HepG2 (cell line): ENCODE measurements around the gene EFHD2. TPM values are rescaled to one million over a fixed set of nuclear protein-coding genes. Genes with fewer than 3 reads are reported as not detected.

Experiments
- EEA1 ChIP-seq: sonication (generic); formaldehyde crosslinking; IDR thresholded peaks from 2 replicates; pipeline ENCODE4 v1.5.1; 2020; ENCODE audit warnings: mild to moderate bottlenecking, missing genetic modification reagents, borderline replicate concordance
- SRSF9 ChIP-seq: fragments of 200-400 bp; formaldehyde crosslinking; IDR thresholded peaks from 2 replicates; pipeline ENCODE4 v1.6.1; 2018; ENCODE audit warnings: borderline replicate concordance, mild to moderate bottlenecking, low read depth, low read length; ENCODE audit not compliant: insufficient read depth, poor library complexity, severe bottlenecking
- THAP11 ChIP-seq: IDR thresholded peaks from 2 replicates; pipeline ENCODE4 v1.6.1; 2016; ENCODE audit warnings: missing biosample characterization, missing genetic modification reagents
- ZNF737 ChIP-seq: sonication (generic); formaldehyde crosslinking; IDR thresholded peaks from 2 replicates; pipeline ENCODE4 v1.5.0; 2020; ENCODE audit warnings: missing genetic modification reagents, mild to moderate bottlenecking, borderline replicate concordance
- polyA plus RNA-seq, 8 experiments: library from polyadenylated mRNA; depleted of rRNA in 3 of 8; stranded (reverse) in 7 of 8; unstranded in 1 of 8; fragments of >200 nt; fragmentation: Illumina TruSeq in 4 of 8; extraction: Trizol in 4 of 8; gene quantifications; 2 replicates each; pipeline versions ENCODE4 v1.2.1 to v1.2.3, GENCODE V29; 2011 to 2016; ENCODE audit warnings: low read depth in 4 of 8, missing spikeins in 1 of 8, mixed read lengths in 1 of 8; ENCODE audit not compliant: insufficient read depth in 1 of 8
- total RNA-seq, 5 experiments: library from RNA; depleted of rRNA; stranded (reverse); fragments of >200 nt; fragmentation: Illumina TruSeq; extraction: Trizol; gene quantifications; 2 replicates each; pipeline ENCODE4 v1.2.3, GENCODE V29; 2016; ENCODE audit warnings: low read depth in 1 of 5
- TF ChIP-seq, protein P1 (sequence below): sonication (generic); formaldehyde crosslinking; IDR thresholded peaks from 2 replicates; pipeline ENCODE4 v1.5.1; 2020; ENCODE audit warnings: mild to moderate bottlenecking, missing genetic modification reagents, borderline replicate concordance
- TF ChIP-seq, protein P2 (sequence below): sonication (generic); formaldehyde crosslinking; IDR thresholded peaks from 2 replicates; pipeline ENCODE4 v1.5.1; 2020; ENCODE audit warnings: missing genetic modification reagents, mild to moderate bottlenecking, borderline replicate concordance
- TF ChIP-seq, protein P3 (sequence below): IDR thresholded peaks from 2 replicates; pipeline ENCODE4 v1.6.1; 2016; ENCODE audit warnings: low read depth

Gene EFHD2
- total and polyA plus RNA-seq, 2 of the 13 experiments (the other 11 are each of a cell fraction or from before 2014, with no cell fraction given), result 9.4 to 12.7 TPM

DNA sequence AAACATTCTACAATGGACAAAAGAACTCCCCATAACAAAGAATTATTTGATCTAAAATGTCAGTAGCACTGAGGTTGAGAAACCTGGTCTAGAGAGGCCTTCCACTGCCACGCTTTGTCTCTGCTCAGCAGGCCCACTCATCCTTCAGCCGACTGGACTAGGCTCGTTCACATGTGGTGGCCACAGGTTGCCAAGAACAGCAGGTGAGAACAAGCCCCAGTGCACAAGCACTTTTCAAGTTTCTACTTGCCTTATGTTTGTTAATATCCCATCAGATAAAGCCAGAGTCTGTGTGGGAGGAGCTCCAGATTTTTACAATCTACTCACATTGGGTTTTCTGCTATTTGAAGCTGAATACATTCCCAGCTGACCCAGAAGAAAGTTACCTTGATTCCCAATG is 9.1 kb upstream of the EFHD2 start (continued):
- TF ChIP-seq, protein P1, sequence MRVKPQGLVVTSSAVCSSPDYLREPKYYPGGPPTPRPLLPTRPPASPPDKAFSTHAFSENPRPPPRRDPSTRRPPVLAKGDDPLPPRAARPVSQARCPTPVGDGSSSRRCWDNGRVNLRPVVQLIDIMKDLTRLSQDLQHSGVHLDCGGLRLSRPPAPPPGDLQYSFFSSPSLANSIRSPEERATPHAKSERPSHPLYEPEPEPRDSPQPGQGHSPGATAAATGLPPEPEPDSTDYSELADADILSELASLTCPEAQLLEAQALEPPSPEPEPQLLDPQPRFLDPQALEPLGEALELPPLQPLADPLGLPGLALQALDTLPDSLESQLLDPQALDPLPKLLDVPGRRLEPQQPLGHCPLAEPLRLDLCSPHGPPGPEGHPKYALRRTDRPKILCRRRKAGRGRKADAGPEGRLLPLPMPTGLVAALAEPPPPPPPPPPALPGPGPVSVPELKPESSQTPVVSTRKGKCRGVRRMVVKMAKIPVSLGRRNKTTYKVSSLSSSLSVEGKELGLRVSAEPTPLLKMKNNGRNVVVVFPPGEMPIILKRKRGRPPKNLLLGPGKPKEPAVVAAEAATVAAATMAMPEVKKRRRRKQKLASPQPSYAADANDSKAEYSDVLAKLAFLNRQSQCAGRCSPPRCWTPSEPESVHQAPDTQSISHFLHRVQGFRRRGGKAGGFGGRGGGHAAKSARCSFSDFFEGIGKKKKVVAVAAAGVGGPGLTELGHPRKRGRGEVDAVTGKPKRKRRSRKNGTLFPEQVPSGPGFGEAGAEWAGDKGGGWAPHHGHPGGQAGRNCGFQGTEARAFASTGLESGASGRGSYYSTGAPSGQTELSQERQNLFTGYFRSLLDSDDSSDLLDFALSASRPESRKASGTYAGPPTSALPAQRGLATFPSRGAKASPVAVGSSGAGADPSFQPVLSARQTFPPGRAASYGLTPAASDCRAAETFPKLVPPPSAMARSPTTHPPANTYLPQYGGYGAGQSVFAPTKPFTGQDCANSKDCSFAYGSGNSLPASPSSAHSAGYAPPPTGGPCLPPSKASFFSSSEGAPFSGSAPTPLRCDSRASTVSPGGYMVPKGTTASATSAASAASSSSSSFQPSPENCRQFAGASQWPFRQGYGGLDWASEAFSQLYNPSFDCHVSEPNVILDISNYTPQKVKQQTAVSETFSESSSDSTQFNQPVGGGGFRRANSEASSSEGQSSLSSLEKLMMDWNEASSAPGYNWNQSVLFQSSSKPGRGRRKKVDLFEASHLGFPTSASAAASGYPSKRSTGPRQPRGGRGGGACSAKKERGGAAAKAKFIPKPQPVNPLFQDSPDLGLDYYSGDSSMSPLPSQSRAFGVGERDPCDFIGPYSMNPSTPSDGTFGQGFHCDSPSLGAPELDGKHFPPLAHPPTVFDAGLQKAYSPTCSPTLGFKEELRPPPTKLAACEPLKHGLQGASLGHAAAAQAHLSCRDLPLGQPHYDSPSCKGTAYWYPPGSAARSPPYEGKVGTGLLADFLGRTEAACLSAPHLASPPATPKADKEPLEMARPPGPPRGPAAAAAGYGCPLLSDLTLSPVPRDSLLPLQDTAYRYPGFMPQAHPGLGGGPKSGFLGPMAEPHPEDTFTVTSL (CRISPR knock-in tag), result no peak
- TF ChIP-seq, protein P2, sequence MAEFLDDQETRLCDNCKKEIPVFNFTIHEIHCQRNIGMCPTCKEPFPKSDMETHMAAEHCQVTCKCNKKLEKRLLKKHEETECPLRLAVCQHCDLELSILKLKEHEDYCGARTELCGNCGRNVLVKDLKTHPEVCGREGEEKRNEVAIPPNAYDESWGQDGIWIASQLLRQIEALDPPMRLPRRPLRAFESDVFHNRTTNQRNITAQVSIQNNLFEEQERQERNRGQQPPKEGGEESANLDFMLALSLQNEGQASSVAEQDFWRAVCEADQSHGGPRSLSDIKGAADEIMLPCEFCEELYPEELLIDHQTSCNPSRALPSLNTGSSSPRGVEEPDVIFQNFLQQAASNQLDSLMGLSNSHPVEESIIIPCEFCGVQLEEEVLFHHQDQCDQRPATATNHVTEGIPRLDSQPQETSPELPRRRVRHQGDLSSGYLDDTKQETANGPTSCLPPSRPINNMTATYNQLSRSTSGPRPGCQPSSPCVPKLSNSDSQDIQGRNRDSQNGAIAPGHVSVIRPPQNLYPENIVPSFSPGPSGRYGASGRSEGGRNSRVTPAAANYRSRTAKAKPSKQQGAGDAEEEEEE (CRISPR knock-in tag), result no peak
- TF ChIP-seq SRSF9 (no peak), THAP11 (CRISPR knock-in tag) (no peak), ZNF737 (no peak), EEA1 (CRISPR knock-in tag) (no peak)
- TF ChIP-seq, protein P3, sequence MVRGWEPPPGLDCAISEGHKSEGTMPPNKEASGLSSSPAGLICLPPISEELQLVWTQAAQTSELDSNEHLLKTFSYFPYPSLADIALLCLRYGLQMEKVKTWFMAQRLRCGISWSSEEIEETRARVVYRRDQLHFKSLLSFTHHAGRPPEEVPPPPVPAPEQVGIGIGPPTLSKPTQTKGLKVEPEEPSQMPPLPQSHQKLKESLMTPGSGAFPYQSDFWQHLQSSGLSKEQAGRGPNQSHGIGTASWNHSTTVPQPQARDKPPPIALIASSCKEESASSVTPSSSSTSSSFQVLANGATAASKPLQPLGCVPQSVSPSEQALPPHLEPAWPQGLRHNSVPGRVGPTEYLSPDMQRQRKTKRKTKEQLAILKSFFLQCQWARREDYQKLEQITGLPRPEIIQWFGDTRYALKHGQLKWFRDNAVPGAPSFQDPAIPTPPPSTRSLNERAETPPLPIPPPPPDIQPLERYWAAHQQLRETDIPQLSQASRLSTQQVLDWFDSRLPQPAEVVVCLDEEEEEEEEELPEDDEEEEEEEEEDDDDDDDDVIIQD (CRISPR knock-in tag), result no peak
